ENCODE measurements around the gene KCNN1.

KCNN1 gene

DNA sequence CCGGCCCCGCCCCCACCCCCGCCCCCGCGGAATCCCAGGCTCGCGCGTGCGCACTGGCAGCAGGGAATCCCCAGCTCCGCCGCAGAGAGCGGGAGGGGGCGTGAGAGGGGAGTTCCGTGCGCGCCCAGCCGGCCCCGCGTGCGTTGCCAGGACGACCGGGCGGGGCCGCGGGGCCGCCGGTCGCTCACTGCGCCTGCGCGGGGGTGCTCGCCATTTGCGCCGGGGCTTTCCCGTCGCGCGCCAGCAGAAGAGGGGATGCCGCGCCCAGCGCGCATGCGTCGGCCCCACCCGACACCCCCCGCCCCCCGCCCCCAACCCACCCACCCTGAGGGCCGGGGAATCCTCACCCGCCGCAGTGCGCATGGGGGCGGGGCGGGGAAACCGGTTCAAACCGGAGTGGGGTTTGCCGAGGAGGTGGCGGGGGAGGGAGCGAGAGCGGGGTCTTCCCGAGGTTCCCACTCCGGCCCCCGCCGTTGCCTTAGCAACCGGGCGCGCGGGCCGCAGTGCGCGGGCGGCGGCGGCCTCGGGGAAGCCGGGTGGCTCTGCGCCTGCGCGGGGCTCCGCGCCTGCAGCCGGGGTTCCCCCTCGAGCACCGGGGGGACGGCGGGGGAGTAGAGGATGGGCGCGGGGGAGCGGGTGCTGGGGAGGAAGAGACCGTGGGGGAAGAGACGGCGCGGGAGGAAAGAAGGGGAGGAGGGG, 18.9 kb upstream of the KCNN1 start:
- DNase-seq (ENCODE audit: low read depth): peak; percentile 35

DNA sequence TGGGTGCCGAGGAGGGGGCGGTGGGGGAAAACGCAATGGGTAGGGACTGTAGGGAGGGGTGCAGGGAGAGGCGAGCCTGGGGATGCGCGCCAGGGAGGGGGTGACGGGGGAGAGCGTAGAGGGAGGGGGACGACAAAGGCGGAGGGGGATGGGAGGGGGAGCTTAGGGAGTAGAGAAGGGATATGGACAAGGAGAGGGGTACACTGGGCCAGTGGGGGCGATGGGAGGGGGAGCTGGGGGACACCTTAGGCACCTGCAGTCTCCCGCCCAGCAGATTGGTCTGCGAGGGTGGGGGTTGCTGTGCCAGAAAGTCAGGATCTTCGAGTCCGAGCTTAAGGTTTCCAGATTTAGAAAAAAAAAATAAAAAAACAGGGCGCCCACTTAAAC, 18.4 kb upstream of the KCNN1 start:
- no peak for DNase-seq (ENCODE audit: low read depth)

DNA sequence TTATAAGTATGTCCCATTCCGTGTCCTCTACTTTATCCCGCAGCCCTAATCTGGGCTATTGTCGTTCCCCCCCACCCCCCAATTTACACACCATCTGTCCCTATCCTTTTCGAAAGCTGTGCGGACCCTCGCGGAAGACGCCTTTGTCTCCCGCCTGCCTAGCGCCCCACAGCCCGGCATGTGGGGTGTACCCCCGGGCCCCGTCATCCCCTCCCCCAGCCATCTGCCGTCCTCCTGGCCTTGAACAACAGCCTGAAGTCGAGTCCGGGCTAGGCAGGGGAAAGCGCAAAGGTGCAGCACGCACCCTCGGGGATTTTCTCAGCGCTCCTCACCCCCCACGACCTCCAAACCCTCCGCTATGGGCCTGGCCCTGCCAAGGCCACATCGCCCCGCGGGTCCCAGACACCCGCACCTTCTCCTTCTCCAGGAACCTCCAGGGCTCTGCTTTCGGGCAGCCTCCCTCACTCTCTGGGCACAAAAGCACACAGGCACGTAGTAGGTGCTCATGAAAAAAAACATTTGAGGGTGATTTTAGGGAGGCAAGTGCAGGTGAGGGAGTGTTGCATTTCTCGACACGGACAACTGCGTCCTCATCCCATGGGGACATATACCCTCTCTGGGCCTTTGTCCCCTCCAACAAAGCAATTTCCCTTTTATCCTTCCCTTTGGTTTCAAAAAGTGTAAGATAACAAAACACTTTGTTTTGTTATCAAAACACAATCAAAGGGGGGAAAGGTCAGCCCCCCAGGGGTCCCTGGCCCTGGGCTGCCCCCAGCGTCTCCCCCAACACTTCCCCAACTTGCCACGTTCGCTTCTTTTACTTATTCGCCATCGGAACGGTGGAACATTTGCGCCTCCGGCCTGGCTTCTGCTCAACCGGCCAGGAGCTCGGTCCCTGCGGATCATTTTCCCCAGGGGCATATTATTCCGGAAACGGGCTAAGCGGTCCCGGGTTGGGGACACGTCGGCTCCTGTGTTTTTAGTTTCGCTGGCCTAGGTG, 17.7 kb upstream of the KCNN1 start:
- no peak for DNase-seq (ENCODE audit: low read depth)

DNA sequence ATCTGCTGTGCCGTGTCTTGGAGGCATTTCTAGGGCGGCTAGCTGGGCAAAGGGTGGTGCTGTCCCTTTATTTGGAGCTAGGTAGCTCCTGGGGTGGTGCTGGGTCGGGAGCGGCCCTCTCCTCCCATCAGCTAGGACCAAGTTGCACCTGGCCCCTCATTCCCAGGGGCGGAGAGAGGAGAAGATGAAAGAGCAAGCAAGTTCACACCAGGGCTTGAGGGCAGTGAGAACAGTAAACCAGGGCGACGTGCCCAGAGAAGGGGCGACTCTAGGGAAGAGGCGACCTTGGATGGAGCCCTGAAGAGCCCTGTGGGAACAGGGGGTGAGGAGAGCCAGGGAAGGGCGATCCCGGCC, 17.0 kb upstream of the KCNN1 start:
- no peak for DNase-seq (ENCODE audit: low read depth)

DNA sequence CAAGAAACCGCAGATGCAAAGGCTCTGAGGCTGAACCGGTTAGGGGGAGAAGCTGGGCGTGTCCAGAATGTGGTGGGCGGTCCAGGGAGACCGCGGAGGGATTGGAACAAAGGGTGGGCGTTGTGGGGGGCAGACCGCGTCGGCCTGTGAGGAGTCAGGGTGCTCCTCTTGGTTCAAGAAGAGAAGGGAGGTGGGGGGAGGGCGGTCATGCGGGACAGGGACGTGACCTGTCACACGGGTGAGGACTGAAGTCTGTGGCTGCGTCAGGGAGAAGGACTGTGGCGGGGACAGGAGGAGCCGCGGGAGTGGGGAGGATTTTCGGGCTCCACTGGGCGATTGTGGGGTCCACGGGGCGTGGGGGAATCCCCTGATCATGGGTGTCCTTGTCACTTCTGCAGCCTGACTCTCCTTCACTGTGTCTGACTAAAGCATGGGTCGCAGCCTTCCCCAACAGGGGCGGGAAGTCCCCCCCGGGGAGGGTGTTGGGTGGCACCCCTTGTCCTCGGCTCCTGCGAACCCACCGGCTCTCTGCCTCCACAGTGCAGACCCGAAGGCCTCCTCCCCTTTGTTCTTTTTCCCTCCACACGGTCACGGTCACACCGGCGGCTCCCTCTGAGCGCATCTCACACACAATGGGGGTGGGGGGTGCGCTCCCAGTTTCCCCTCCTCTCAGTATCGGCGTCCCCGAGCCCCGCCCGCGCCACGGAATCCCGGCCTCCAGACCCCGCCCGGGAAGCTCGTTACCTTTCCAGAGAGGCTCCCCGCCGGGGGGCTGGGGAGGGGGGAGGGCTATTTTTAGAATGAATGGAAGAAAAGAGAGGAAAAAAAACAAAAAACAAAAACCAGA, 16.4 kb upstream of the KCNN1 start:
- DNase-seq (ENCODE audit: low read depth): no peak

GRCh38 chr19:17951157-17951989, 15.5 kb upstream of the KCNN1 start:
- DNase-seq (ENCODE audit: low read depth): no peak

GRCh38 chr19:17951990-17952976, 14.6 kb upstream of the KCNN1 start:
- no peak for DNase-seq (ENCODE audit: low read depth)

GRCh38 chr19:17953316-17953801, 13.5 kb upstream of the KCNN1 start:
- no peak for DNase-seq (ENCODE audit: low read depth)

DNA sequence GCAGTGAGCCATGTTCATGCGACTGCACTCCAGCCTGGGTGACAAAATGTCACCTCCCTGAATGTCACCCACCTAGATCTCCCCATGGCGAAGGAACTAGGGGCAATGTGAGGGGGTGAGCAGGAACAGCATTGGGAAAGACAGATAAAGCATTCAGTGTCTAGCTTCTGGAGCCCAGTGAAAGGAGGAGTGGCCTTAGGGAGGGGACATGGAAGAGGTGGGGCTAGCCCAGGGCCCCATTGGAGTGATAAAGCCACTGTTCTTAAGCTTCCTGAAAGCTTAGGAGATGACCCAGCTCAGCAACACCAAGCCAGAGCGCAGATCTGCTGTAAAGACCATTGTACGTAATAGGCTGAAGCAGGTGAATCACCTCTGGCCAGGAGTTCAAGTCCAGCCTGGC, 13.0 kb upstream of the KCNN1 start:
- no peak for DNase-seq (ENCODE audit: low read depth)

DNA sequence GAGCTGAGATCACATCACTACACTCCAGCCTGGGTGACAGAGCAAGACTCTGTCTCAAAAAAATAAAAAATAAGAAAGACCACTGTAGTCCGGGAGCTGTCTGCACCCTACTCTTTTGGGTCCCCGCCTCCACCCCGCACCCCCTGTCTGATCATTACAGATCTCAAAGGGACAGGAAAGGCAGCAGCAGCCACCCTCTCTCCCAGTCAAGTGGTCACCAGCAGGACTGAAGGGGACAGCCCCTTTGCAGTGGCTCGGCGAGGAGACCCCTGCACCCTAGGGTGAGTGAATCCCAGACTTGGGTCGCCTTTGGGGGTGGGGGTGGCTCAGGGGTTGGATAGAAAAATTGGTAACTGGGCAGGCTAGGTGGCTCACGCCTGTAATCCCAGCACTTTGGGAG, 12.5 kb upstream of the KCNN1 start:
- no peak for DNase-seq (ENCODE audit: low read depth)

GRCh38 chr19:17957149-17957849, 9.6 kb upstream of the KCNN1 start:
- DNase-seq (ENCODE audit: low read depth): no peak

DNA sequence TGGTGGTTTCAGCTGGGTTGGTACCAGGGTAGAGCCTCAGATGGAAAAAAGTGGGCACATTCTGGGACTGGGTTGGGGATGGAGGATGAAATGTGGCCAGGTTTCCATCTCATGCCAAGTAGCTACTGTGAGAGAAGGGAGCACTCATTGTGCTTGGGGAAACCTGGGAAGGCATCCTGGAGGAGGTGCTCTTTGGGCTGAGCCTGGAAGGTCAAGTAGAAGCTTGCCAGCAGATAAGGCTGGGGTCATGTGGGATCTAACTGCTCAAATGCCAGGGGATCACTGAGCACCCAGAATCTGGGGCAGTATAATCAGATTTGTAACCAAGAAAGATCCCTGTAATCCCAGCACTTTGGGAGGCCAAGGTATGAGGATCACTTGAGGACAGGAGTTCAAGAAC, 9.0 kb upstream of the KCNN1 start:
- no peak for DNase-seq (ENCODE audit: low read depth)

DNA sequence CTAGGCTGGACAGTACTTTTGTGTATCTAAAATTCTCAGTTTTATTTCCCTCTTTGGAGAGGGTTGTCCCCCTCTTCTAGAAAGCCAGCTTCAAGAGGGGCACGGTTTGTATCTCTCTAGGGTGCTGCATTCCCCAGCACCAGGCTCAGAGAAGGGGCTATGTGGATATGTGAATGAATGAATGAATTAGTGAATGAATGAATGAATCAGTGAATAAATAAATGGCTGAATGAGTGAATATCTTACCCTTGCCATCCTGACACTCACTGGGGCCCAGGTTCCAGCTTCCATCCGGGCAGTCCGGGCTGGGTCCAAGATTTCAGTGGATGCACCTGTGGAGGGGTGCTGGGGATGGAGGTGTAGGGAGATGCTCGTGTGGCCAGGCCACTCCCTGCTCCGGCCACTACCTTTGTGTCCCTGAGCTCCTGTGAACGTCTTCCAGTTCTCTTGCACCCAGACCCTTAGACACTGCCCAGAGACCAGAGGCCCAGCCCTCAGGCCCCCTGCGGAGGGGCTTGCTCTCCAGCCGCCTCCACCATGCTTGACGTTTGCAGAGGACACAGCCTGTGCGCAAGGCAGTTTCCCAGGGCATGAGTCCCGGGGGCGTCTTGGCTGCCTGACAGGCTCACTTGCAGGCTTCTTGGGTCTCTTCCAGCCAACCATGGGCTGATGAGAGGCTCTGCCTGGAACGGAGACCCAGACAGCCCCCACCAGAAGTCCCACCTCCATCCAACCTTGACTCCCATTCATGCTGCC, 2.8 kb upstream of the KCNN1 start:
- no peak for DNase-seq (ENCODE audit: low read depth)

GRCh38 chr19:17965370-17966128, 1.4 kb upstream of the KCNN1 start:
- no peak for DNase-seq (ENCODE audit: low read depth)

- no peak for DNase-seq (ENCODE audit: low read depth)
Observed at GRCh38 chr19:17966129-17966483, 801 bp upstream of the KCNN1 start.

- no peak for DNase-seq (ENCODE audit: low read depth)
Observed at GRCh38 chr19:17967257-17968051, 547 bp downstream of the KCNN1 start.

GRCh38 chr19:17968362-17968761, 1.5 kb downstream of the KCNN1 start:
- no peak for DNase-seq (ENCODE audit: low read depth)
